ENCODE results near the gene OR52L1. TPM values are rescaled to one million over a fixed set of nuclear protein-coding genes. Genes with fewer than 3 reads are reported as not detected.
"Not testable (repeated sequence)": the region's sequence is repeated elsewhere in the genome, so short reads cannot be mapped to it uniquely, and the experiment has no call there.

Gene OR52L1
- total and polyA plus RNA-seq, 5 experiments from 2014 or later = not detected

- Mint-ChIP-seq H3K4me3 (no peak overlapping the region), H3K27me3 (peaks cover 13 to 26% (median 15%) of the 10 kb centered on the region in 5 donors), H3K4me1 (peaks cover 0 to 1% (median 0%) of the 10 kb centered on the region in 4 donors), H3K27ac (no peak overlapping the region), H3K36me3 (no peaks in the 10 kb centered on the region), H3K9me3 (no peaks in the 10 kb centered on the region)
- POLR2A ChIA-PET = no interaction called here
- DNase-seq (no peak), ATAC-seq (no peak)
These were observed 5.4 kb upstream of the OR52L1 start for GRCh38 chr11:5992150-5992549.

DNA sequence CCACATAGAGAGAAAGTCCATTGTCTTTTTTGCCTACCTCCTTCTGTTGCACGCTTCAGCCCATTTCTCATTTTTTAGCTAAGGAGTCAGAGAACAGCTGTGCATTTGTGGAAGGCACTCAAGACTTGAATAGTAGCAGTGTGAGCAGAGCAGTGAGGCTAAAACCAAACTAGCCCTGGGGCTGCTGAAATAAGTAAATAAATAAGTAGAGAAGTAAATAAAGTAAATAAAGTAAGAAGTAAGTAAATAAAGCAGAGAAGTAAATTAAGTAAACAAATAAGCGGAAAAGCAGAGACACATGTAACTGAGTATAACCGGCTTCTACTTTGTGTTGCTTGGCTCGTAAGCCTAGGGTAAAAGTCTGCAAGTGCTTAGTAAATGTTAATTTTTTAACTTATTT lies 2.4 kb upstream of the OR52L1 start:
- Mint-ChIP-seq H3K27me3 (peaks cover 15 to 40% (median 23%) of the 10 kb centered on the region in 5 donors), H3K9me3 (no peaks in the 10 kb centered on the region), H3K4me1 (peaks cover 0 to 1% (median 0%) of the 10 kb centered on the region in 4 donors), H3K4me3 (no peak overlapping the region), H3K36me3 (no peaks in the 10 kb centered on the region), H3K27ac (no peak overlapping the region)
- POLR2A ChIA-PET = no interaction called here
- no peak for ATAC-seq
- no peak for DNase-seq

GRCh38 chr11:5983443-5983842 lies 3.3 kb downstream of the OR52L1 start:
- POLR2A ChIA-PET = no interaction called here
- Mint-ChIP-seq H3K4me3 (no peak overlapping the region), H3K9me3 (peaks cover 0 to 31% (median 9%) of the 10 kb centered on the region in 9 donors), H3K36me3 (no peaks in the 10 kb centered on the region), H3K4me1 (peaks cover 0 to 1% (median 0%) of the 10 kb centered on the region in 4 donors), H3K27me3 (peaks cover 11 to 61% (median 22%) of the 10 kb centered on the region in 5 donors), H3K27ac (no peak overlapping the region)
- no peak for ATAC-seq
- no peak for DNase-seq

- DNase-seq (no peak), ATAC-seq (no peak)
- no peaks in the 10 kb centered on the region for H3K36me3 Mint-ChIP-seq
- H3K9me3 Mint-ChIP-seq = peaks cover 0 to 13% (median 4%) of the 10 kb centered on the region in 9 donors
- no peak overlapping the region for H3K4me3 Mint-ChIP-seq
- no peaks in the 10 kb centered on the region for H3K4me1 Mint-ChIP-seq
- H3K27ac Mint-ChIP-seq = no peak overlapping the region
- POLR2A ChIA-PET = no interaction called here
- peaks cover 4 to 26% (median 14%) of the 10 kb centered on the region in 5 donors for H3K27me3 Mint-ChIP-seq
These were observed 13.3 kb downstream of the OR52L1 start for GRCh38 chr11:5973530-5973929.

GRCh38 chr11:5968394-5968793 lies 18.4 kb downstream of the OR52L1 start, which contains the start of gene OR56A5:
Gene OR56A5 (minus strand): TSS chr11:5968494. CDS start chr11:5968494, 0 bp downstream.
- Mint-ChIP-seq H3K27me3 (peaks cover 11 to 53% (median 29%) of the 10 kb centered on the region in 5 donors), H3K9me3 (peaks cover 4 to 19% (median 8%) of the 10 kb centered on the region in 9 donors), H3K36me3 (peaks cover 0 to 11% (median 0%) of the 10 kb centered on the region in 3 donors), H3K27ac (no peak within 1 kb of the TSS), H3K4me1 (no peaks in the 10 kb centered on the region), H3K4me3 (no peak within 1 kb of the TSS)
- DNase-seq = no peak
- ATAC-seq = no peak
- POLR2A ChIA-PET = no interaction called here

DNA sequence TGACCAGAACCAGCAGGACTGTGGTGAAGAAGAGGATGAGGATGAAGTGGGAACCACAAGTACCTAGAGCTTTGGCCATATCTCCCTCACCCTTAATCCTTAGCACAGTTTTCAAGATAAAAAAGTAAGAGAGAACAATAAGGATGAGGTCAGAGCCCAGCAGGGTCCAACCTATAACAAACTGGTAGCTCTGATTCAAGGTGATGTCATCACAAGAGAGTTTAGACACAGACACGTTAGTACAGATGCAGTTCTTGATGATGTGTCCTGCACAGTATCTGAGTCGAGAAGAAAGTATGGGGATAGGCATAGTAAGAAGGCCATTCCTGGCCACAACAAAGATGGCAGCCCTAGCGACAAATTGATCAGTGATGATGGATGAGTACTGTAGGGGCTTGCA lies 19.1 kb downstream of the OR52L1 start:
- POLR2A ChIA-PET = no interaction called here
- ATAC-seq (no peak), DNase-seq (no peak)
- Mint-ChIP-seq H3K27ac (no peak overlapping the region), H3K36me3 (peaks cover 0 to 18% (median 1%) of the 10 kb centered on the region in 3 donors), H3K4me1 (no peaks in the 10 kb centered on the region), H3K9me3 (peaks cover 7 to 26% (median 15%) of the 10 kb centered on the region in 9 donors), H3K27me3 (peaks cover 11 to 53% (median 29%) of the 10 kb centered on the region in 5 donors), H3K4me3 (no peak overlapping the region)

DNA sequence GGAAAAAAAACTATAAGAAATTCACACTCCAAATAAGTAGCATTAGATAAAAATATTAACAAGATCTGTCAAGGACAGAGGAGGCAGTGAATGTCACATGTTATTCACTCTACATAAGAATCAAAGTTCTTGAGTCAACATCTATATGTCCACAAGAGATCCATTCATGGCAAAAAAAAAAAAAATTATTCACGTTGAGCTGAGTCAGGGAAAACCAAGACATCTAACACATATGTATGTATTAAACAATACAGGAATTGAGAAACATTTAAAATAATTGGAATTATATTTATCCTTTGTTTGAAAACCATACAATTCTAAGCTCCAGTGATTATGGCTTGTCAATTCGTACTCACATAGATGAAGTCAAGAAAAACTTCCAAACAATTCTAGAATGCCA lies 19.8 kb downstream of the OR52L1 start:
- peaks cover 7 to 32% (median 17%) of the 10 kb centered on the region in 9 donors for H3K9me3 Mint-ChIP-seq

DNA sequence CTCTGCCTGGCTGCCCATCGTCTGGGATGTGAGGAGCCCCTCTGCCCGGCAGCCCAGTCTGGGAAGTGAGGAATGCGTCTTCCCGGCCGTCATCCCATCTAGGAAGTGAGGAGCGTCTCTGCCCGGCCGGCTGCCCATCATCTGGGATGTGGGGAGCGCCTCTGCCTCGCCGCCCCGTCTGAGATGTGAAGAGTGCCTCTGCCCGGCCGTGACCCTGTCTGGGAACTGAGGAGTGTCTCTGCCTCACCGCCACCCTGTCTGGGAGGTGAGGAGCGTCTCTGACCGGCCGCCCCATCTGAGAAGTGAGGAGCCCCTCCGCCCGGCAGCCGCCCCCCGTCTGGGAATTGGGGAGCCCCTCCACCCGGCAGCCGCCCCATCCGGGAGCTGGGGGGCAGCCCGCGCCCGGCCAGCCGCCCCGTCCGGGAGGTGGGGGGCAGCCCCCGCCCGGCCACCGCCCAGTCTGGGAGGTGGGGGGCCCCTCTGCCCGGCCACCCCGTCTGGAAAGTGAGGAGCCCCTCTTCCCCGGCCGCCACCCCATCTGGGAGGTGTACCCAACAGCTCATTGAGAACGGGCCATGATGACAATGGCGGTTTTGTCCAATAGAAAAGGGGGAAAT lies 26.0 kb downstream of the OR52L1 start:
- H3K27me3 Mint-ChIP-seq, H3K27ac Mint-ChIP-seq, DNase-seq, ATAC-seq, H3K4me1 Mint-ChIP-seq, POLR2A ChIA-PET, H3K4me3 Mint-ChIP-seq: not testable (repeated sequence)
- H3K9me3 Mint-ChIP-seq = peaks cover 7 to 56% (median 24%) of the 10 kb centered on the region in 9 donors
- peaks cover 0 to 24% (median 5%) of the 10 kb centered on the region in 3 donors for H3K36me3 Mint-ChIP-seq

More for the DNA sequence above, 19.8 kb downstream of the OR52L1 start:
- Mint-ChIP-seq H3K27me3 (peaks cover 11 to 53% (median 28%) of the 10 kb centered on the region in 5 donors), H3K4me1 (no peaks in the 10 kb centered on the region), H3K4me3 (no peak overlapping the region), H3K36me3 (peaks cover 0 to 22% (median 1%) of the 10 kb centered on the region in 3 donors), H3K27ac (no peak overlapping the region)
- ATAC-seq = no peak
- DNase-seq = no peak
- POLR2A ChIA-PET = no interaction called here

DNA sequence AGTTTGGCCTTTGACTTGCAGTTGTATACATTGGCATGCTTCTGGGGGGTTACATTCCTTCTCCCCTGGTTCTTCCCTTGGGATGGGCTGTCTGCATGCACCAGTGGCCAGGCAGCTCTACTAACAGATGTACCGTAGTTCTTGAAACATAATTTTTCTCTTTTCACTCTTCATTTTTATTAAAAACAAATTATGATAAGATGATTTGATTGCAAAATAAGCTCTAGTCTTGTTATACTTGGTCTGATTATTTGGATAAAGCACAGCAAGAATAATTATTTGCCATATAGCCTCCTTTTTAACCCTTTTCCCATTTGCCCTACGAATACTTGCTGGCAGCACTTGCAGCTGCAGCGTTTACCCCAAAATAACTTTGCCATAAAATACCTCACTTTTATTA lies 31.2 kb downstream of the OR52L1 start:
- H3K9me3 Mint-ChIP-seq = peaks cover 0 to 14% (median 5%) of the 10 kb centered on the region in 9 donors
- no peak overlapping the region for H3K27ac Mint-ChIP-seq
- no peak for DNase-seq
- no peak overlapping the region for H3K4me3 Mint-ChIP-seq
- H3K4me1 Mint-ChIP-seq = no peaks in the 10 kb centered on the region
- no peak for ATAC-seq
- peaks cover 0 to 4% (median 0%) of the 10 kb centered on the region in 3 donors for H3K36me3 Mint-ChIP-seq
- peaks cover 0 to 6% (median 2%) of the 10 kb centered on the region in 5 donors for H3K27me3 Mint-ChIP-seq
- POLR2A ChIA-PET = no interaction called here

GRCh38 chr11:5941951-5942350 lies 44.8 kb downstream of the OR52L1 start, which contains the start of gene OR56A3:
Gene OR56A3 (plus strand): TSS chr11:5942251. CDS start chr11:5947347, 5,096 bp downstream.
- no peak within 1 kb of the TSS for H3K27ac Mint-ChIP-seq
- H3K27me3 Mint-ChIP-seq = peaks cover 2 to 31% (median 11%) of the 10 kb centered on the region in 5 donors
- no peak for DNase-seq
- no peaks in the 10 kb centered on the region for H3K4me1 Mint-ChIP-seq
- no peaks in the 10 kb centered on the region for H3K36me3 Mint-ChIP-seq
- no peak within 1 kb of the TSS for H3K4me3 Mint-ChIP-seq
- POLR2A ChIA-PET = no interaction called here
- ATAC-seq = no peak
- H3K9me3 Mint-ChIP-seq = peaks cover 0 to 9% (median 2%) of the 10 kb centered on the region in 9 donors

DNA sequence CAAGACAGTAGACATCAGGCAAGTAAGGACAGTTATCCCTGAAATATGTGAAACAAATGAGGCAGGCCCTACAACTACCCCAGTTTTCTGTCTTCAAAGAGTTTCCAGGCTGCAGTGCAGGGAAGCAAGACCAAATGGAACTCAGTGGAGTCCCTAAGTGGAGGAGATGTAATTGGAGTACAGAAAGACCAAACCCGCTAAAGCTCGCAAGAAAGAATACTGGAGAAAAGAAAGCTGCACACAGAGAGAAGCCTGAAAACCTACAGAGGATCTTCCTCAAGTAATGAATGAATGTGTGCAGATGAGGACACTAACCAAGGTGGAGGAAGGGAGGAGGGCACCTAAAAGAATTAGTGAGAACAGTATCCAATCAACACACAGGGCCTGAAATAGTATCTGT lies 46.0 kb downstream of the OR52L1 start:
- H3K9me3 Mint-ChIP-seq = peaks cover 0 to 15% (median 2%) of the 10 kb centered on the region in 9 donors
- H3K27ac Mint-ChIP-seq = no peak overlapping the region
- H3K27me3 Mint-ChIP-seq = peaks cover 2 to 40% (median 8%) of the 10 kb centered on the region in 5 donors
- no peak for ATAC-seq
- POLR2A ChIA-PET = no interaction called here
- DNase-seq = no peak
- H3K4me1 Mint-ChIP-seq = no peaks in the 10 kb centered on the region
- no peaks in the 10 kb centered on the region for H3K36me3 Mint-ChIP-seq
- H3K4me3 Mint-ChIP-seq = no peak overlapping the region

DNA sequence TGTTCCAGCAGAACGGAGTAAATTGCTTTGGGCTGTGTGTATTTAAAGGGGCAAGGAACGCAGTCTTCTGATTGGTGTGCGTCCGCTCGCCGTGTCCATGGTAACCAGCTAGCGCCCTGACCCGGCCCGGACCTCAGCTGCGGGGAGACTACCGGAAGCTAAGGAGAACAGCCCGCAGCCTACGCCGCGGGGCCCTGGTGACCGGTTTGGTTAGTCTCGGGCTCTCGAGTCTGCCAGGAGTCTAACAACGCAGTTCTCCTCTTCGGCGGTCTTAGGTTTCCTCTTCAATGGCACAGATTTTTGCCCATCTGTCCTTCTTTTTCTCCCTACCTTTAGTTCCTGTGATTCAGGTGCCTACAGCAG lies 48.2 kb downstream of the OR52L1 start:
- no peaks in the 10 kb centered on the region for H3K36me3 Mint-ChIP-seq
- DNase-seq (no peak), ATAC-seq (no peak)
- H3K27ac Mint-ChIP-seq = no peak overlapping the region
- peaks cover 2 to 34% (median 8%) of the 10 kb centered on the region in 5 donors for H3K27me3 Mint-ChIP-seq
- no peak overlapping the region for H3K4me3 Mint-ChIP-seq
- H3K4me1 Mint-ChIP-seq = peaks cover 0 to under 1% (median 0%) of the 10 kb centered on the region in 4 donors
- POLR2A ChIA-PET = no interaction called here
- H3K9me3 Mint-ChIP-seq = peaks cover 0 to 19% (median 3%) of the 10 kb centered on the region in 9 donors

- Mint-ChIP-seq H3K27ac (no peak overlapping the region), H3K4me1 (peaks cover 0 to 2% (median 0%) of the 10 kb centered on the region in 4 donors), H3K4me3 (no peak overlapping the region), H3K9me3 (peaks cover 0 to 19% (median 4%) of the 10 kb centered on the region in 9 donors), H3K36me3 (no peaks in the 10 kb centered on the region), H3K27me3 (peaks cover 2 to 38% (median 8%) of the 10 kb centered on the region in 5 donors)
- POLR2A ChIA-PET = no interaction called here
- ATAC-seq (no peak), DNase-seq (no peak)
These were observed 48.8 kb downstream of the OR52L1 start for GRCh38 chr11:5937868-5938602.
